ENCODE results near the gene SLC12A7.

- TF ChIP-seq CTCF (conservative IDR thresholded peaks at IDR 0.05) (no peak), EZH2 (IDR thresholded peaks at IDR 0.05; ENCODE audit: low read depth) (no peak)
Measured at GRCh38 chr5:1057485-1058082, 54.3 kb downstream of the SLC12A7 start.

Measured in PC-9 (cell line).